Measurements from ENCODE around the gene NDUFA3. TPM values are rescaled to one million over a fixed set of nuclear protein-coding genes. Genes with fewer than 3 reads are reported as not detected.

The NDUFA3 gene
- total and polyA plus RNA-seq, 2 of the 13 experiments (the other 11 are each of a cell fraction or from before 2014, with no cell fraction given) = 31.6 to 75.4 TPM

DNA sequence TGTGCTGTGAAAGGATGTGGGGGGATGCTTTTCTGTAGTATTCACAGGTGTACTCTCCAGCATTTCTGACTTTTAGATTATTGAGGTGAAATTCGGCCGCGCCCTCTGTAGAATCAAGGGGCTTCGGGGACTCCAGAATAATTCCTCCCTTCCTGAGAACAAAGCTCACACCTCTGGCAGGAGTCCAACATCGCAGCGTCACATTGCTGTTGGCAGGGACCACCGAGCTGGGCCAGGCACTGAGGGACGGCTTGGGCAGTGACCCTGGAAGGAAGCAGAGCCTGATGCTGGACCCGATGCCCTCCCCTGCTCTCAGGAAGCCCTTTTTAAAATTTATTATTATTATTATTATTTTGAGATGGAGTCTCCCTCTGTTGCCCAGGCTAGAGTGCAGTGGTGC, 27.8 kb upstream of the NDUFA3 start:
- no TSS peak for BruUV-seq (replicated peaks)
- ATAC-seq = no peak
- Histone ChIP-seq H3K4me2 (ENCODE audit: low read depth, low read length) (no peak overlapping the region), H3K27ac (ENCODE audit: extremely low read length, insufficient read depth, low read length) (no peak overlapping the region), H4K20me1 (ENCODE audit: insufficient read depth, low read length) (no peaks in the 10 kb centered on the region), H3K36me3 (replicated peaks in 1 of 2; ENCODE audit: control insufficient read depth in 1 of 2, insufficient read depth in 2 of 2, low read length in 2 of 2) (no peaks in the 10 kb centered on the region), H2AFZ (ENCODE audit: low read length) (no peak overlapping the region), H3K4me1 (ENCODE audit: insufficient read depth, low read length) (no peaks in the 10 kb centered on the region), H3K27me3 (ENCODE audit: control insufficient read depth in 1 of 2, insufficient read depth in 2 of 2, low read length in 2 of 2) (peaks cover 0 to 2% of the 10 kb centered on the region in 2 experiments; a peak in 2 of 5 replicates), H3K4me3 (replicated peaks in 1 of 3; ENCODE audit: insufficient read depth in 1 of 3, low read depth in 2 of 3, low read length in 3 of 3) (no peak overlapping the region), H3K9ac (ENCODE audit: insufficient read depth, low read depth, low read length) (no peak overlapping the region), H3K79me2 (ENCODE audit: insufficient read depth, low read length) (no peaks in the 10 kb centered on the region), H3K9me3 (ENCODE audit: low read length) (peaks cover 2% of the 10 kb centered on the region; the same call in 1 of the 2 replicates)
- DNase-seq (ENCODE audit: low spot score) = no peak
- POLR2A ChIA-PET = no interaction called here
- in situ Hi-C loops (cut with HindIII; ENCODE audit: extremely low pct_ligation_motif_present, low pct_unique_long_range_greater_than_20kb) (no loop called here), intact Hi-C loops (cut with micrococcal nuclease; ENCODE audit: unreplicated experiment) (no loop called here)
- FAIRE-seq = no peak
- TF ChIP-seq ZNF782 (CRISPR knock-in tag; IDR thresholded peaks at IDR 0.05; ENCODE audit: borderline replicate concordance) (no peak), WIZ (CRISPR knock-in tag; IDR thresholded peaks at IDR 0.05) (no peak), ZNF232 (CRISPR knock-in tag; IDR thresholded peaks at IDR 0.05; ENCODE audit: borderline replicate concordance) (no peak), ZNF143 (CRISPR knock-in tag; IDR thresholded peaks at IDR 0.05) (no peak), CEBPG (CRISPR knock-in tag; IDR thresholded peaks at IDR 0.05) (no peak), KMT2B (CRISPR knock-in tag; IDR thresholded peaks at IDR 0.05) (no peak), ZNF777 (CRISPR knock-in tag; IDR thresholded peaks at IDR 0.05) (no peak), POLR2A (IDR thresholded peaks at IDR 0.05; ENCODE audit: insufficient read depth in 1 of 2, low read depth in 2 of 2, low read length in 2 of 2) (no peak), ARNTL (CRISPR knock-in tag; IDR thresholded peaks at IDR 0.05) (no peak), PREB (CRISPR knock-in tag; IDR thresholded peaks at IDR 0.05) (no peak), SOX6 (IDR thresholded peaks at IDR 0.05) (no peak), SOX6 (CRISPR knock-in tag; IDR thresholded peaks at IDR 0.05) (no peak), MAZ (IDR thresholded peaks at IDR 0.05; ENCODE audit: borderline replicate concordance, low read depth, low read length) (no peak), MAZ (CRISPR knock-in tag; IDR thresholded peaks at IDR 0.05; ENCODE audit: low read depth) (no peak), U2AF2 (IDR thresholded peaks at IDR 0.05; ENCODE audit: low read depth, low read length) (no peak), ZNF839 (CRISPR knock-in tag; IDR thresholded peaks at IDR 0.05; ENCODE audit: borderline replicate concordance) (no peak)
- TF ChIP-seq, protein P1, sequence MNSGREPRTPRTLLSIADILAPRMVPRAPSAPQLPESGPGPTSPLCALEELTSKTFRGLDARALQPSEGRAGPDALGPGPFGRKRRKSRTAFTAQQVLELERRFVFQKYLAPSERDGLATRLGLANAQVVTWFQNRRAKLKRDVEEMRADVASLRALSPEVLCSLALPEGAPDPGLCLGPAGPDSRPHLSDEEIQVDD (CRISPR knock-in tag; IDR thresholded peaks at IDR 0.05; ENCODE audit: borderline replicate concordance) = no peak
- TF ChIP-seq, protein P2, sequence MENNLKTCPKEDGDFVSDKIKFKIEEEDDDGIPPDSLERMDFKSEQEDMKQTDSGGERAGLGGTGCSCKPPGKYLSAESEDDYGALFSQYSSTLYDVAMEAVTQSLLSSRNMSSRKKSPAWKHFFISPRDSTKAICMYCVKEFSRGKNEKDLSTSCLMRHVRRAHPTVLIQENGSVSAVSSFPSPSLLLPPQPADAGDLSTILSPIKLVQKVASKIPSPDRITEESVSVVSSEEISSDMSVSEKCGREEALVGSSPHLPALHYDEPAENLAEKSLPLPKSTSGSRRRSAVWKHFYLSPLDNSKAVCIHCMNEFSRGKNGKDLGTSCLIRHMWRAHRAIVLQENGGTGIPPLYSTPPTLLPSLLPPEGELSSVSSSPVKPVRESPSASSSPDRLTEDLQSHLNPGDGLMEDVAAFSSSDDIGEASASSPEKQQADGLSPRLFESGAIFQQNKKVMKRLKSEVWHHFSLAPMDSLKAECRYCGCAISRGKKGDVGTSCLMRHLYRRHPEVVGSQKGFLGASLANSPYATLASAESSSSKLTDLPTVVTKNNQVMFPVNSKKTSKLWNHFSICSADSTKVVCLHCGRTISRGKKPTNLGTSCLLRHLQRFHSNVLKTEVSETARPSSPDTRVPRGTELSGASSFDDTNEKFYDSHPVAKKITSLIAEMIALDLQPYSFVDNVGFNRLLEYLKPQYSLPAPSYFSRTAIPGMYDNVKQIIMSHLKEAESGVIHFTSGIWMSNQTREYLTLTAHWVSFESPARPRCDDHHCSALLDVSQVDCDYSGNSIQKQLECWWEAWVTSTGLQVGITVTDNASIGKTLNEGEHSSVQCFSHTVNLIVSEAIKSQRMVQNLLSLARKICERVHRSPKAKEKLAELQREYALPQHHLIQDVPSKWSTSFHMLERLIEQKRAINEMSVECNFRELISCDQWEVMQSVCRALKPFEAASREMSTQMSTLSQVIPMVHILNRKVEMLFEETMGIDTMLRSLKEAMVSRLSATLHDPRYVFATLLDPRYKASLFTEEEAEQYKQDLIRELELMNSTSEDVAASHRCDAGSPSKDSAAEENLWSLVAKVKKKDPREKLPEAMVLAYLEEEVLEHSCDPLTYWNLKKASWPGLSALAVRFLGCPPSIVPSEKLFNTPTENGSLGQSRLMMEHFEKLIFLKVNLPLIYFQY (CRISPR knock-in tag; IDR thresholded peaks at IDR 0.05; ENCODE audit: borderline replicate concordance) = no peak
- TF ChIP-seq, protein P3, sequence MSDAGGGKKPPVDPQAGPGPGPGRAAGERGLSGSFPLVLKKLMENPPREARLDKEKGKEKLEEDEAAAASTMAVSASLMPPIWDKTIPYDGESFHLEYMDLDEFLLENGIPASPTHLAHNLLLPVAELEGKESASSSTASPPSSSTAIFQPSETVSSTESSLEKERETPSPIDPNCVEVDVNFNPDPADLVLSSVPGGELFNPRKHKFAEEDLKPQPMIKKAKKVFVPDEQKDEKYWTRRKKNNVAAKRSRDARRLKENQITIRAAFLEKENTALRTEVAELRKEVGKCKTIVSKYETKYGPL (CRISPR knock-in tag; IDR thresholded peaks at IDR 0.05) = no peak
- TF ChIP-seq, protein P4, sequence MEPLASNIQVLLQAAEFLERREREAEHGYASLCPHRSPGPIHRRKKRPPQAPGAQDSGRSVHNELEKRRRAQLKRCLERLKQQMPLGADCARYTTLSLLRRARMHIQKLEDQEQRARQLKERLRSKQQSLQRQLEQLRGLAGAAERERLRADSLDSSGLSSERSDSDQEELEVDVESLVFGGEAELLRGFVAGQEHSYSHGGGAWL (CRISPR knock-in tag; IDR thresholded peaks at IDR 0.05) = no peak
- CTCF ChIA-PET (ENCODE audit: low intra/inter-chr PET ratio, low total read pairs) = no interaction called here
- WGBS (ENCODE audit: low lambda C conversion rate) = 29% methylated on average over 7 of the region's 9 CpGs
